IPS-11a (cell line): ENCODE measurements around the gene DSCAM.
"Not testable (repeated sequence)": the region's sequence is repeated elsewhere in the genome, so short reads cannot be mapped to it uniquely, and the experiment has no call there.

ENCODE experiments used
- H3K4me3 ChIP-seq: one replicate; pipeline ENCODE4 v1.5.1; 2013; ENCODE audit warnings: low read depth, low read length, control low read depth

The DSCAM gene

DNA sequence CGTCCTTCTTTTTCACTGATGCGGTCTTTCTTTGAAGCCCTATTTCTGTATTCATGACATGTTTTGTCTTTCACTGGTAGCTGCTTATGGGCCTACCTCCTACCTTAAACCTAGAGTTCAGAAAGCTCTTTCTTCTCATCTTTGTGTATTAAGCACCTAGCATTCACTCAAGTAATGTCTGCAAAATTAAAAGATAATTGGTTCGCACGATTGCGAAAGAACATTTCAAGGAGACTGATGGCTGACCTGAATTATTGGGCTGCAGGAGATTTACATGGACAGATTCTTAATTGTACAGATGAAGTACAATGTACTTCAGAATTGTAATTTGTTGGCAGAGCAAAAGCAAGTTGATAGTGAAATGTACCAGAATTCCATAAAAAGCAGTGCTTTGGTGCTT lies 773.3 kb downstream of the DSCAM start:
- H3K4me3 ChIP-seq = no peak overlapping the region

DNA sequence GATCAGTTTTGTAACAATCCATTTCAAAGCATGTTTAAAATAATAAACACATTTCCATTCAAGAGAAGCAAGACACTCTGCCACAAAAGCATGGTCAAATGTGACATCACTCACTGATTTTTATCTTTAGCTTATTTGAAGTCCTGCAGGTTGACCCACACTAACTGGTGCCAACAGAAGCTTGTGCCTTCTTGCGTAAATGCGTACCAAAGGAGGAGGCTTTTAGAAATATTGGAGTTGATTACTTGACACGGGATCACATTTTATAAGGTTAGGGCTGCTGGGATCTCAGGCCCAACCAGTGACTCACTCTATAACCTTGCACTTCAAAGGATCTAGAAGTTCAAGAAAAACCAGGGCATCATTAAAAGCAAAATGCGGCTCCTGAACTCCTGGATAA lies 776.1 kb downstream of the DSCAM start:
- no peak overlapping the region for H3K4me3 ChIP-seq

DNA sequence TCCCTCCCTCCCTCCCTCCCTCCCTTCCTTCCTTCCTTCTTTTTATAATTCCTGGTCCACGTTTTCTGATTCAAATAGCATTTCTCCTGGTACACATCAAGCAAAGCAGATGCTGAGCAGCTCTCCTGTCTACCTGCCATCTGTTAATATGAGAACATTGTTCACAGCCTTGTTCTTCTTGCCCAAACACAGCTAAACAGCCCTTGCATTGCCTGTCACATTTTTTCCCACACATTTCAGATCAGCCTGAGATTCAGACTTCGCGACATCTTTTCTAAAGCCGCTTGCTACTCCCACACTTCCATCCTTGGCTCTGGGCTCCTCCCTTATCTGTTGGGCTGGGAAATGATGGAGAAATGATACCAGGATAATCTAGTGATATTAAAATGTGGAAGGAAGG lies 779.2 kb downstream of the DSCAM start:
- H3K4me3 ChIP-seq = no peak overlapping the region

DNA sequence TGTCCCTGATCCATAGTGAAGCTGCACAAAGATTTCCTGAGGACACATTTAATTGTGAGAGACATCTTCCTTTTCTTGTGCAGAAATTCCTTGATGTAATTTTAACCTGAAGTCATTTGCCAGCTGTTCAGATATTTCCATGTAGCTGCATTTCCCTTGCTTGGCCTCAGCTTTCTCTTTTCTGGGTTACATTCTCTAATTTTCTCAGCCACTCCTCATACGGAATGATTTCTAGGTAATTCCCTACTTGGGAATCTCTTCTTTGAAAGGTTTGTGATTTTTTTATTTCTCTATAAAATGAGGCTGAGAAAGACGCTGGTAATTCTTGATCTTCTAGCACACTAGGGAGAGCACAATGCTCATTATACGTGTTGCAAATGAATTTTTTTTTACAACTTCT lies 780.7 kb downstream of the DSCAM start:
- H3K4me3 ChIP-seq = no peak overlapping the region

DNA sequence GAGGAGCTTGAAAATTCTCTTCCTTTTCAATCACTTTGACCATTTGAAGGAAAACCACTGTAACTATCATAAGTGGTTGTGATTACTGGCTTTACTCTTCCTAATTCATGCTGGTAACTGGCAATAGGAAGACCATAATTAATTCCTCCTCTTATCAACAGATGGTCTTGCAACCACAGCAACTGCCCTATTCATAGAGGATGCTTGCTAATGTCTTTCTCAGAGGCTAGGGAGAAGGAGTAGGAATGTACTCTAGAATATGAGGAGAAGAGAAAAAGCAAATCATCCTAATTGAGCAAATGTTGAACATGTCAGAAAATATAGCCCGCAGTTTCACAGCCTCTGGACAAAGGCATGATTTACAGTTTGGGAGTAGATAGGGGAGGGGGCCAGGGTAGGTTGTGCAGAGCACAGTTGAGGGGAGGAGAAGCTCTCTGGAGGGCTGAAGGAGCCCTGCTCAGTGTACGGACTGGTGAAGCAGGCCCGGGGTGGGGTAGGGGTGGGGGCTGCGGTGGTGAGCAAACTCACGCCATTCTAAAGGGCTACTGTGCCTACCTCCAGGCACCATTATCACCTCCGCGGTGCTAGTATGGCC lies 786.8 kb downstream of the DSCAM start:
- no peak overlapping the region for H3K4me3 ChIP-seq

DNA sequence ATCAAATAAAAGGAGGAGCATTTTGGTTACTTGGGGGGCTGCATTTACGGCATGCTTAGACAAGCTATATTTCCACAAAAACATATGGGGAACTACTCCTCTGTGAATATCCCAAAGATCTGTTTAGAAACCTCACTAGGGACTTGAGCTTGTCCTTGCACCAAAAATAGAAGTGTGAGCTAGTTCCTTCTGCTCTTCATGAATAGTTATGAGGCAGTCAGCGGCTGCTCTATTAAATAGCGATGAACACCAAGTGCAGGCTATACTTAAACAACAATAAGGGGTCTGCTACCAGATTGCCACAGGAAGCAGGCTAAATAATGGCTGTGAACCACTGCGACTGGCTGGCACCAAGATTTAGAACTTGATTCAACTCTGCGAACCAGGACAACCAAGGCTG lies 789.6 kb downstream of the DSCAM start:
- no peak overlapping the region for H3K4me3 ChIP-seq

DNA sequence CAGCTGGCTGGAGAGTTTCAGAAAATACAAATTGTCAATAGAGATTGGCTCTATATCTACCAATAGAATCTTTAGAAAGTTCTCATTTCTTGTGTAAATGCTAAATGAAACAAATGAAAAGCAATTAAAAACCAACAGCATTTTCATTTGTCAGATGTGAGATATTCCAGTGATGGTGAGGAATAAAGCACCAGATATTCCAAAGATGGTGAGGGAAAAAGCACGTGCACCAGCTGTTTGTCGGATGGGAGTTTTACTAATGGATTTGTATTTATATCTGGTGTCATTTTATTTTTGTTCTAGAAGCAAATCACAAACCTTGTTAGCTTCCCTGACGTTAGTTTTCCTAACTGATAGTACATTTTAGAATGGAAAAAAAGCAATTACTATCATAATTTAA lies 790.9 kb downstream of the DSCAM start:
- H3K4me3 ChIP-seq = no peak overlapping the region

DNA sequence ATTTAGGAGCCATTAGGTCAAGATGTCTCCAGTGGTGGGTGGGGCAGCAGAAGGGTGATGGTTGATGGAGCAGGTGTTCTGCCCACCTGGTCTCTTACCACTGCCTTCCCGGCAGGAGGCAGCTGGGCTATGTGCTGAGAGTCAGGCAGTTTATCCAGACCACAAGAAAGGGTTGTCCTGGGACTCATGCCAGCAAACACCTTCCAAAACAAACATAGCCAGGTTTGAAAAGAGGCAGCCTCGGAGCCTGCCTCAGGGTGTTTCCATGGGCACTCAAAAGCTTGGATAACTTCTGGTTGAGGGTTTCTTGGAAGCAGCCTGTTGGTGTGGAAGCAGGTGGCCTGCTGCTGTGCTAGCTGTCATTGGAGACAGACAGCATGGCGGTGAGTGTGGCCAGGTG lies 792.6 kb downstream of the DSCAM start:
- H3K4me3 ChIP-seq = no peak overlapping the region

DNA sequence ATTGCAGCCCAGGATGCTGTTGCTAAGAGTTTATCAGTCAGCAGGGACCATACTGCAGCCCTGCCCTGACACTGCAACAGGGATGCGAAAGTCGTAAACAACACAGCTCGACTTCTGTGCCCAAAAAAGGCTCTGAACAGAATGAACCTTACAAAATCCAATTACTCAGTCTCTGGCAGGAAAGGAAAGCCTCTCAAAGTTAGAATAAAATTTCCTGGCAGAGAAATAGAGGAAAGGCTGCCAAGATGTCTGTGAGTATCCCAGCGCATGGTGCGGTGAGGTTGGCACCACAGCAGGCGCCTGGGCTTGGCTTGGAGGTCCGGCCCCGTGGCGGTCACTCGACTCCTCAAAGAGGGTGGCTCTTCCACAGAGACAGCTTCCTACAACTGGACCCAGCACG lies 794.0 kb downstream of the DSCAM start:
- H3K4me3 ChIP-seq = no peak overlapping the region

DNA sequence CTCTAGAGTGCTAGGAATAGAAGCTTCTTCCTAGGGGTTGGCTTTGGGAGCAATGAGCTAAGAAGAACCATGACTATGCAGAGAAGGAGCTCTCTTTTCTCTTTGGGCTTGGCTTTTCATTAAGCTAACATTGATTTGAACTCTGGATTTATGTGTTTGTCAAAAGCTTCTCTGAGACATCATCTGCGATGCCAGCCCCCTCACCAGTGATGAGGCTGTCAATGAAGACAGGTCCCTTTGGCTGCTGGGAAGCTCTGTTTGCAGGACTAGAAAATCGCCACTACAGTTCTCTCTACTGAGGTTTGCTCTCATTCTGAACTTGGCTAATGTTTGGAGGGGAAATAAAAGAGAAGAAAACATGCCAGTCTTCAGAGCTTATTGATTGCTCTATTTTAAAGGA lies 794.7 kb downstream of the DSCAM start:
- no peak overlapping the region for H3K4me3 ChIP-seq

DNA sequence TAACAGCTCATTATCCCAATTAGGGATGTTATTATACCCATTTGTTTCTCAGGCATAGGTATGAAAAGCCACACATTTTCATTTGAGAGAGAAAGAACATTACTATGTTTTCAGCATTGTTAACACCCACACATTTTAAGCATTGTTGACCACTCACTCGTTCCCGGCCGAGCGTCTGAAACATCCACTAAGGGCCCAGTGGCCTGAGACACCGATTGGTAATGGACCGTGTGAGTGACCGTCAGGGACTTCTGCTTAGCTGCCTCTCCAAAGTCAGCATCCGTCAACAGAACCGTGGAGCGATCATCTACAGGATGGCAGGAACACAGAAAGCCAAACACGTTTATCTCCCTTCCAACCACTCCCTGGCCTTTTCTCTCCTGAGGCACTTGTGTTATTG lies 795.2 kb downstream of the DSCAM start:
- no peak overlapping the region for H3K4me3 ChIP-seq

DNA sequence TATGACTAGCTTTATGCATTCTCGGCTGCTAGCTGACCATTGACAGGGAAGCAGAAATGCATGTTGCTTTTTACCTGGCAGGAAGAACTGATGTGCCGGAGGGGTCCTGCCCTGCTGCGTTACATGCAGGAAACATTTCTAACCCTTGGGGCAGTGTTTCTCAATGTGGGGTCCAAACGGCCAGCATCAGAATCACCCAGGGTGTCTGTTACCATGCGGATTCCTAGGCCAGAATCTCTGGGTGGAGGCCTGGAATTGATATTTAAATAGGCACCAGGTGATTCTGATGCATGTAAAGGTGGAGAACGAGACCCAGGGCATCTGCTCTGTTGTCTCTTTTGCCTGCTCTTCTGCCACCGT lies 797.0 kb downstream of the DSCAM start:
- no peak overlapping the region for H3K4me3 ChIP-seq

DNA sequence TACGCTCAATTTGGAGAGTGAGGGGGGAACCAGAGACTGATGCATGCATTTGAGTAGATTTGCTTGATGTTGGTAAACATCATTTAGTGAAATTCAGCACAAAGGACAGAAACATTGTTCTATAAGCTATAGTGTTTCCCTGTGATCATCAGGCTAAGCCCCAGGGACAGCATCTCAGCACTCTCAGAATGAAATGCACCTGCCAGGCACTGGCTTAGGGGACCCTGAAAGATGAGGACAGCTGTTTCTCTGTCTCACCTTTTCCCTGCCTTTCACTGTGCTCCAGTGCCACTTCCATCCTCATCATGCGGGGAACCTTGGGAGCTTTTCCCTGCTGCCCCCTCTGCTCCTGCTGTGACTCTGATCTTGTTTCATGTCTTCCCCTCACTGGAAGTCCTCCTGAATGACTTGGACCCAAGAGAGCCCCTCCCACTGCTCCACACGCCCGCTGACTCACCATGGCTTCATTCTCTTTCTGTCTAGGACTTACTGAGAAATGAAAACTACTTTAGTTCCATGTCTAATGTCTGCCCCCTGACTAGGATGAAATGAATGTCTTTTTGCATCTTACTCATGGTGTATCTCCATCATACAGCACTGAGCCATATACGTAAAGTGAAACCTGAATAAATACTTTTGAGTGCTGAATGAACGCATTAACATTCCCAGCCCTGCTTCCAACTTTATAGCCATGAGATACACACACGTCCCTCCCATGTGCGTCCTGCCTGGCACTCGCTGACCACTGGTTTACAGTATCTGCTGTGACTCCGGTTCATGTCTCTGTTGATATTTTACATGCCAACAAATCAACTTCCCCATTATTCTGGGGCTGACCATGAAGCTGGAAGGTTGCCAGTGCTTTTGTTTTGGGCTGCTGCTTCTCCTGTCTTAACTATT lies 797.7 kb downstream of the DSCAM start:
- no peak overlapping the region for H3K4me3 ChIP-seq

DNA sequence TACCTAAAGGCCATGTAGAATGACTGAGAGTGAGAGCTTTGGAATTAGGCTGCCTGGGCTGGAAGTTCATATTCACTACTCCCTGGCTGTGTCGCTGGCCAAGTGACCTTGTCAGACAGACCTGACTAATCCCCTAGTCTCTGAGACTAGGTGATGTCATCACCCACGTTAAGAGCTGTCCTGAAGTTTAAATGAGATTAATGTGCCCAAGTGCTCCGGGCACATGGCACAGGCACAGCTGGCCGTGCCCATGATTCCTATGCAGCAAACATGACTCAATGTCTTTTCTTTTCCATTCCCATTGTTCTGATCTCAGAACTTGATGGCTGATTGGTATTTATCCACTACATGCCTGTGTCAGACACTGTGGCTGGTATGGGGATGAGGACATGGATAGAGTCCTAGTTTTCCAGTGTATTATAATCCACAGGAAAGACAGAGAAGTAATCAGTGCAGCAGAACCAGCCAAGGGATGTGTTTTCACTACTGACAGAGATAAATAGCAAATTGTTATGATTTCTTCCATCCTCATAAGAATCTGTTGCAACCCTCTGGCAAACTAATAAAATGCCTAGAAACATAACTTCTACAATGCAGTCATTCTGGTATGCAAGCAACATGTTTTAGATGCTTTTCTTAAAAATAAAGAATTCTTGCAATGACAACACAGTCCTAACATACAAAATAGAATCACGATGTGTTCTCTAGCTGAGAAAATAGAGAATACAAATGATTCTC lies 798.8 kb downstream of the DSCAM start:
- no peak overlapping the region for H3K4me3 ChIP-seq

DNA sequence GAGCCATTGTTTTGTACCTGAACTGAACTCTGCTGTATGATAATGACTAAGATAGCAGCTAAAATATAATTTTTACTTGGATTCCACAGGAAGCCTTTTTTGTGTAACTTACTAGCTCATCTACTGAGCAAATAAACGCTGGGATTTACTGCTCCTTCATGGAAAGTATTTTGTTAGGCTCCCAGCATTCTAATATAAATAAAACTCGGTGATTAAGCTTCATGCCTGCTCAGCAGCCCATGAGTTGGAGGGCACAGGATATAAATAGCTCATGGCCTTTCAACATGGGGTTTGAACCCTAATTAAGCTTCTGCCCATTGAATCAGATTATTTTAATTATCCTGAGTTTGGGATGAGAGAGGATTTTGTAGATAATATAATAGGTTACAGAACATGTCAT lies 799.7 kb downstream of the DSCAM start:
- no peak overlapping the region for H3K4me3 ChIP-seq

DNA sequence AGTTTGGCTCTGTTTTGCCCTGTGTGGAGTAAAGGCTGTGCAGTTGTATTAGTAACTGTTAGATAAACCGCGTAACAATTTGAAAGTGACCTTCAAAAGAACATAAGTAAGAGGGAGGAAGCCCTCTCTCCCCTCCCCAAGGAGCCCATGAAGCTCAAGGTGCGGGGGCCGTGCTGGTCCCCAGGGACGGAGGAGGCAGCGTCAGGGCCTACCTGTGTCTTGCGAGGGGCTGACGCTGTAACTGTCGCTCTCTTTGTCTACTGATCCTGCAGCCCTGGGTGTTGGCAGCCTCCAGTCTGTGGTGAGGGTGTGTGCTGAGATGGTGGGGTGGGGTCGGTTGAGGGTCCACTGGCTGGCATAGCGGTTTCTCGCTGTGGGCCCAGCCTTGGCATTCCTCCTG lies 803.1 kb downstream of the DSCAM start:
- H3K4me3 ChIP-seq = no peak overlapping the region

DNA sequence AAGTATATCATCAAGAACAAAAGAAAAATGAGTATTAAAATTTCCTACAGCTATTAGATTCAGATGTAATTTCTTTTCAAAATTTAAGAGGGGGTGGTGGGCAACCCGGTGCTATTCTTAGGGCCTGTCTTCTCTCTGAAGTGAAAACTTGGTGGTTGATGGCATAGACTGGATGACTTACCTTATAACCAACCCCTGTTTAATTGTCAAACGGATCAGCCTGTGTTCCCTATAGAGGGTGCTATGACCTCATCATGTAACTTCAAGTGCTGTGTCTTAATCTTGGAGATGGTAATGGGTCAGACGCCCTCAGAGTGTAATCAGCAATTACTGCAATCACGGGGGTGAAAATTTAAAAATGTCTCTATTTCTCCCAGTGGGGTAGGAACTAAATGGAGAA lies 803.5 kb downstream of the DSCAM start:
- no peak overlapping the region for H3K4me3 ChIP-seq

DNA sequence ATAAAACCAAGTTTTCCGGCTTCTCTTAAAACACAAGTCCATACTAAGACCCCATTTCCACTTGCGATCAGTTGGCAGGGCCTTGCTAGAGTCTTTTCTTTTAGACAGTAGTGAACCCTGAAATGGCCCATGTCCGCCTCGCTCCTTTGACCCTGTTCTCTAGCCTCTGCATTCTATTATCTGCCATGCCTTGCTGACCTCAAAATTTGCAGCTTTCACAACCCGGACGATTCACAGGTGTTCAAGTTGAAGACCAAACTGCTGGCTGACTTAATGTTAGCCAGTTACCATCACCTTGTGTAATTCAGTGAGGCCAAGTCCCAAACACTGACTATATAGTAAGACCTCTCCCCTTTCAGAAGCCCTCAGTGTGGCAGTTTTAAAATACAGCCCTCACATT lies 805.5 kb downstream of the DSCAM start:
- no peak overlapping the region for H3K4me3 ChIP-seq

DNA sequence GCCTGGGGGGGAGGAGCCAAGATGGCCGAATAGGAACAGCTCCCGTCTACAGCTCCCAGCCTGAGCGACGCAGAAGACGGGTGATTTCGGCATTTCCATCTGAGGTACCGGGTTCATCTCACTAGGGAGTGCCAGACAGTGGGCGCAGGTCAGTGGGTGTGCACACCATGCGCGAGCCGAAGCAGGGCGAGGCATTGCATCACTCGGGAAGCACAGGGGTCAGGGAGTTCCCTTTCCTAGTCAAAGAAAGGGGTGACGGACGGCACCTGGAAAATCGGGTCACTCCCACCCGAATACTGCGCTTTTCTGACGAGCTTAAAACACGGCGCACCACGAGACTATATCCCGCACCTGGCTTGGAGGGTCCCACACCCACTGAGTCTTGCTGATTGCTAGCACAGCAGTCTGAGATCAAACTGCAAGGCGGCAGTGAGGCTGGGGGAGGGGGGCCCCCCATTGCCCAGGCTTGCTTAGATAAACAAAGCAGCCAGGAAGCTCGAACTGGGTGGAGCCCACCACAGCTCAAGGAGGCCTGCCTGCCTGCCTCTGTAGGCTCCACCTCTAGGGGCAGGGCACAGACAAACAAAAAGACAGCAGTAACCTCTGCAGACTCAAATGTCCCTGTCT lies 813.7 kb downstream of the DSCAM start:
- H3K4me3 ChIP-seq = not testable (repeated sequence)

DNA sequence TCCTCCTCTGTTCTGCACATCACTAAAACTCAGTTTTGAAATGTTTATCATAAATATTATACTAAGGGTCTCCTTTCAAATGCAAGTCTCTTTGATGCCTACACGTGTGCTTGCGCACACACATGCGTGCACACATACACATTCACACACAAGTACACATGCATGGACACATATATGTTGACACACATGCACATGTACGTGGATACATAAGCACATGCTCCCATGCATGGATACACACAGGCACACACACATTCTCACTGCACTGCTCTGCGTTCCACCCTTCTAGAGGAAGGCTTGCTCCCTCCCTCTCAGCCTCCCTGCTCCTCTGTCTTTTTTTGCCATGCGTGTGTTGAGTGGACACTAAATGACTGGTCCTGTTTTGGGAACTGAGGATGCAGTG lies 817.1 kb downstream of the DSCAM start:
- H3K4me3 ChIP-seq = no peak overlapping the region

DNA sequence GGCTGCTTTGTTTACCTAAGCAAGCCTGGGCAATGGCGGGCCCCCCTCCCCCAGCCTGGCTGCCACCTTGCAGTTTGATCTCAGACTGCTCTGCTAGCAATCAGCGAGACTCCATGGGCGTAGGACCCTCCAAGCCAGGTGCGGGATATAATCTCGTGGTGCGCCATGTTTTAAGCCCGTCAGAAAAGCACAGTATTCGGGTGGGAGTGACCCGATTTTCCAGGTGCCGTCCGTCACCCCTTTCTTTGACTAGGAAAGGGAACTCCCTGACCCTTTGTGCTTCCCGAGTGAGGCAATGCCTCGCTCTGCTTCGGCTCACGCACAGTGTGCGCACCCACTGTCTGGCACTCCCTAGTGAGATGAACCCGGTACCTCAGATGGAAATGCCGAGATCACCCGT lies 818.6 kb downstream of the DSCAM start:
- H3K4me3 ChIP-seq = not testable (repeated sequence)
